Stimulated activated naive CD8-positive, alpha-beta T cell treated with anti-CD3 and anti-CD28 coated beads, Interleukin-15, Interleukin-2, amounts not matched to agents 100 U/mL and 50 U/mL, for 24 hours (primary cell): ENCODE results near the gene PPIF.

Experiments used
- ATAC-seq: fragments of 150-1000 bp; cut with Tn5 transposase; one replicate; pipeline ENCODE4 v1.10.0; 2021
- DNase-seq: peaks from one replicate; pipeline ENCODE4 v3.0.0; 2021

Gene PPIF

GRCh38 chr10:79375321-79376077 is 28.2 kb downstream of the PPIF start:
- no peak for DNase-seq
- no peak for ATAC-seq

GRCh38 chr10:79376078-79376628 is 28.9 kb downstream of the PPIF start:
- ATAC-seq (no peak), DNase-seq (no peak)

GRCh38 chr10:79376751-79377556 is 29.7 kb downstream of the PPIF start:
- ATAC-seq (no peak), DNase-seq (no peak)

GRCh38 chr10:79377557-79378382 is 30.5 kb downstream of the PPIF start:
- DNase-seq (no peak), ATAC-seq (no peak)

GRCh38 chr10:79378383-79378646 is 31.0 kb downstream of the PPIF start:
- ATAC-seq (no peak), DNase-seq (no peak)

- ATAC-seq (no peak), DNase-seq (no peak)
Observed at GRCh38 chr10:79378647-79379511, 31.6 kb downstream of the PPIF start.

GRCh38 chr10:79379512-79380124 is 32.3 kb downstream of the PPIF start:
- no peak for DNase-seq
- ATAC-seq, result no peak

GRCh38 chr10:79380125-79380945 is 33.1 kb downstream of the PPIF start:
- ATAC-seq, result no peak
- no peak for DNase-seq

GRCh38 chr10:79380946-79381721 is 33.9 kb downstream of the PPIF start:
- DNase-seq (no peak), ATAC-seq (no peak)

- ATAC-seq (no peak), DNase-seq (no peak)
Observed at GRCh38 chr10:79381804-79382221, 34.5 kb downstream of the PPIF start.

- no peak for DNase-seq
- ATAC-seq, result no peak
Observed at GRCh38 chr10:79382491-79382941, 35.2 kb downstream of the PPIF start.

- ATAC-seq (no peak), DNase-seq (no peak)
Observed at GRCh38 chr10:79383974-79384606, 36.8 kb downstream of the PPIF start.

GRCh38 chr10:79384773-79385391 is 37.6 kb downstream of the PPIF start:
- DNase-seq (no peak), ATAC-seq (no peak)

GRCh38 chr10:79385392-79385795 is 38.1 kb downstream of the PPIF start:
- DNase-seq (no peak), ATAC-seq (no peak)

GRCh38 chr10:79385804-79386531 is 38.7 kb downstream of the PPIF start:
- ATAC-seq (no peak), DNase-seq (no peak)

GRCh38 chr10:79386637-79387465 is 39.6 kb downstream of the PPIF start:
- ATAC-seq, result no peak
- DNase-seq, result no peak

GRCh38 chr10:79387466-79387973 is 40.3 kb downstream of the PPIF start:
- DNase-seq (no peak), ATAC-seq (no peak)
